Chondrocyte (in vitro differentiated cells): ENCODE data around the gene PAX8. TPM values are rescaled to one million over a fixed set of nuclear protein-coding genes. Genes with fewer than 3 reads are reported as not detected.

Source experiments
- DNase-seq: peaks from one replicate; pipeline ENCODE4 v3.0.0; 2021; ENCODE audit warnings: mixed read lengths, low spot score
- H3K27ac Mint-ChIP-seq: one replicate; pipeline ENCODE4 v1.8.0; 2021; ENCODE audit warnings: mild to moderate bottlenecking, moderate library complexity, mixed read lengths; ENCODE audit not compliant: unreplicated experiment
- H3K27me3 Mint-ChIP-seq: 2 replicates; pipeline ENCODE4 v1.8.0; 2021; ENCODE audit warnings: low read depth, mixed read lengths
- H3K36me3 Mint-ChIP-seq: 2 replicates; pipeline ENCODE4 v1.8.0; 2021; ENCODE audit warnings: low read depth, mixed read lengths
- H3K4me1 Mint-ChIP-seq: 2 replicates; pipeline ENCODE4 v1.8.0; 2021; ENCODE audit warnings: low read depth, mild to moderate bottlenecking, mixed read lengths
- H3K4me3 Mint-ChIP-seq: one replicate; pipeline ENCODE4 v1.8.0; 2021; ENCODE audit warnings: mild to moderate bottlenecking, moderate library complexity, mixed read lengths; ENCODE audit not compliant: unreplicated experiment
- H3K9me3 Mint-ChIP-seq: 2 replicates; pipeline ENCODE4 v1.8.0; 2021; ENCODE audit warnings: low read depth, mixed read lengths
- total RNA-seq: library from RNA; stranded (reverse); gene quantifications from 3 replicates; pipeline ENCODE4 v1.2.1, GENCODE V29; 2021
- TF ChIP-seq, protein P1 (sequence below): fragments of 200-600 bp; sonication (generic); IDR thresholded peaks from 2 replicates; pipeline ENCODE4 v1.5.0; 2021; ENCODE audit warnings: antibody characterized with exemption, mild to moderate bottlenecking, moderate library complexity

Gene PAX8
- total RNA-seq, 1 donor from 2014 or later, result not detected

DNA sequence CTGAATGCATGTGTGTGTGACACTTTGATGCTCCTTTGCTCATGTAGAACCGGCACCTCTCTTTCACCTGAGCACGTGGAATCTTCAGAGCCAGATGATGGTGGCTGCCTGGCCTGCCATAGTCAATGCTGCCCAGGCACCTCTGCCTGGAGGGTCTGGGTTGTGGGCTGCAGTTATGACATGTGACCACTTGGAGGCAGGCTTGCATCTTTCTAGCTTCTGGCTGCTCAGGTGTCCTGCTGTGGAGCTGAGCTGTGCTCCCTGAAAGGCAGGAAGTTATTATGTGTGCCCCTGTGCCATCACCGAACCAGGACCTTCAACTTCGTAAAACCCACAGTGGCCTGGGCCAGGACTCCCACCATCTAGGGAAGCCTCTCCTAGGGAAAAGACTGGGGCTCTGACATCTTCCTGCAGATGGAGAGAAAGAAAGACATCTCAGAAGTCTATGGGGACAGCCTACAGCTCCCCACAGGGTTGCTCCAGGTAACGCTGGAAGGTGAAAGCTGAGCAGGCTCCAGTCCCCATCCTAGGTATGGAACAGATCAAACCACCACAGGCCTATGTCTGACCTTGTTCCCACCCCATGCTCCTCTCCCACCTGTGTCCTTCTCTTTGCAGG, 74.7 kb downstream of the PAX8 start:
- no peaks in the 10 kb centered on the region for H3K9me3 Mint-ChIP-seq
- no peaks in the 10 kb centered on the region for H3K27me3 Mint-ChIP-seq
- H3K27ac Mint-ChIP-seq, result peak overlapping the region; percentile 17
- no peaks in the 10 kb centered on the region for H3K36me3 Mint-ChIP-seq
- TF ChIP-seq, protein P1, sequence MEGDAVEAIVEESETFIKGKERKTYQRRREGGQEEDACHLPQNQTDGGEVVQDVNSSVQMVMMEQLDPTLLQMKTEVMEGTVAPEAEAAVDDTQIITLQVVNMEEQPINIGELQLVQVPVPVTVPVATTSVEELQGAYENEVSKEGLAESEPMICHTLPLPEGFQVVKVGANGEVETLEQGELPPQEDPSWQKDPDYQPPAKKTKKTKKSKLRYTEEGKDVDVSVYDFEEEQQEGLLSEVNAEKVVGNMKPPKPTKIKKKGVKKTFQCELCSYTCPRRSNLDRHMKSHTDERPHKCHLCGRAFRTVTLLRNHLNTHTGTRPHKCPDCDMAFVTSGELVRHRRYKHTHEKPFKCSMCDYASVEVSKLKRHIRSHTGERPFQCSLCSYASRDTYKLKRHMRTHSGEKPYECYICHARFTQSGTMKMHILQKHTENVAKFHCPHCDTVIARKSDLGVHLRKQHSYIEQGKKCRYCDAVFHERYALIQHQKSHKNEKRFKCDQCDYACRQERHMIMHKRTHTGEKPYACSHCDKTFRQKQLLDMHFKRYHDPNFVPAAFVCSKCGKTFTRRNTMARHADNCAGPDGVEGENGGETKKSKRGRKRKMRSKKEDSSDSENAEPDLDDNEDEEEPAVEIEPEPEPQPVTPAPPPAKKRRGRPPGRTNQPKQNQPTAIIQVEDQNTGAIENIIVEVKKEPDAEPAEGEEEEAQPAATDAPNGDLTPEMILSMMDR, result peak; percentile 94
- H3K4me3 Mint-ChIP-seq, result no peak overlapping the region
- no peak for DNase-seq
- H3K4me1 Mint-ChIP-seq, result peaks cover 24% of the 10 kb centered on the region

DNA sequence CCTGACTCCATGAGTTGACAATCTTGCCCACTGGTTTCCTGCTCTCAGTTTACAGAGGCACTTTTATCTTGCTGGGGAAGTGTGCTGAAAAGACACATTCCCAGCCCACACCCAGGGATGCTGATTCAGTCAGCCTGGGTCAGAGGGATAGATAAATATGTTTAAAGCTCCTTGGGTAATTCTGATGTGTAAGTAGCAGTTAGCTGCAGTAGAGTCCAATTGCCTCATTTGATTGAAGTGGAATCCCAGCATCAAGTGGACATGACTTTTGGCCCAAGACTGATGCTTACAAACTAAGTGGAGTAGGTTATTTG, 75.5 kb downstream of the PAX8 start:
- Mint-ChIP-seq H3K4me3 (no peak overlapping the region), H3K27me3 (no peaks in the 10 kb centered on the region), H3K36me3 (no peaks in the 10 kb centered on the region), H3K27ac (no peak overlapping the region), H3K9me3 (no peaks in the 10 kb centered on the region), H3K4me1 (peaks cover 16% of the 10 kb centered on the region)
- DNase-seq, result no peak
- TF ChIP-seq, protein P1, result no peak

DNA sequence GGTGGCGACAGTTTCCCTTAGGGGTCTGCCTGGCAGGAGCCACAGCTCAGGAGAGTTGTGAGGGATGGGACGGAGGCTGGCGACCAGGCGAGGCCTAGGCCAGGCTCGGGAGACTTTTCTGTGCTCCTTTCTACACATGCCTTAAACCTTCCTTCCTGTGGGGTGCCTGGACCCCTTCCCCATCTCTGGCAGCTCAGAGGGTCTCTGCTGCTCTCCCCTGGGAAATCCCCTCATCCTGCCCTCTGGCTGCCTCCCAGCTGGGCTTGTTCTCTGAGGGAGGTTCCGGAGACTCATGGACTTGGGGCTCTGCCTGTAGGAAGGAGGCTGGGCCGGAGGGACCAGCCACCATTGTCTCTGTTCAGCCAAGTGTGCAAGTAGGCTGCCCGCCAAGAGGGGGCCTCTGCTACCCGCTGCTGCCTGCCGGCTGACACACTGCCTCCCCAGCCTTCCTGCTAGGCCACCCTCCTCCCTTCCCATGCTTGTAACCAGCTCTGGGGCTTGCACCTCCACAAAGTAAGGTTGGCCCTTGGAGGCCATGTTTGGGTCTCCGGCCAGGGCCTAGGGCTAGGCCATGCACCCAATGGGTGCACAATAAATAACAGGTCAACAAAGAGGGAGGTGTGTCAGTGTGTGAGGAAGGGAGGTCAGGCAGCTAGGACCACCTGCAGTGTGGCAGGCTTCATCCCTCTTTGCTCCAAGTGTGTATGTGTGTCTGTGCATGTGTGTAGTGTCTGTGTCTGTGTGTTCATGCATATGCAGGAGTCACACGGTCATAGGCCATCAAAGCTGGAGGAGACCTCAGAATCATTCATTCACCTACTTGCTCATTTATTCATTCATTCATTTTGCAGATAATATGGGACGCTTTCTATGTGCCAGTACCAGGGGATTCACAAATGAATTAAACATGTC, 76.2 kb downstream of the PAX8 start:
- Mint-ChIP-seq H3K36me3 (no peaks in the 10 kb centered on the region), H3K27me3 (no peaks in the 10 kb centered on the region), H3K9me3 (no peaks in the 10 kb centered on the region), H3K4me1 (peaks cover 16% of the 10 kb centered on the region), H3K27ac (no peak overlapping the region), H3K4me3 (no peak overlapping the region)
- DNase-seq, result no peak
- TF ChIP-seq, protein P1, result no peak

DNA sequence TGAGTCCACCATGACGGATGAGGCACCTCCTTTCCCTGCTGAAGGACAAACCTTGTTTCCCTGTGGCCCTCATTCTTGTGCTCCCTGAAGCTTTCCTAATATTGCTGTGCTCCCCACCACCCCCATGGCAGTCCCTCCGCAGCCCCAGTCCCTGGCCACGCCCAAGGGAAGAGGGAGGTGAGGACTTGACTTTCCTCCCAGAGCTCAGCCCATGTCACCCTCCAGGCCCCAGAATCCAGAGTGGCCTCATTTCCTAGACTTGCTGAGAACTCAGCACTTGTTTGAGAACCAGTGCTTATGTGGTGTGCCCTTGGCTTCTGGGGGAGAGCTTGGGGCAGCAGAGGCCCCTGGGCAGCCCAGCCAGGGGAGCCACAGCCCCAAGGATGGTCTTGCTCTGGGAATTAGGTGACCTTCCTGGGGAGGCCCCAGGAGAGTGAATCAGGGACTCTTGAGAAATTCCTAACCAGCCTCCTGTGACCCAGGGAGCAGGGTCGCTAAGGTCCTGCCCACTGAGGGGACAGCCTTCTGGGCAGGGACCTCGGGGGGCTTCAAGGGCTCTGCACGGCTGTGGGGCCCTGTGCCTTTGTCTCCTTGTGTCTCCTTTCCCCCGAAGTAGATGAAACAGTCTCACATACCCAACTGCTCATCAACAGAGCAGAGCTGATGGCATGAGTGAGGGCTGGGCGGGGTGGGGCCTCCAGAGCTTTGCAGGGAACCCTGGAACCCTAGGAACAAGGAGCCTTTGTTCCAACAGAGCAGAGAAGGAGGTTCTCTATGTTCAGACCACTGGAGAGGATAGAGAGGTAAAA, 77.0 kb downstream of the PAX8 start:
- Mint-ChIP-seq H3K4me3 (no peak overlapping the region), H3K27me3 (no peaks in the 10 kb centered on the region), H3K36me3 (no peaks in the 10 kb centered on the region), H3K9me3 (no peaks in the 10 kb centered on the region), H3K27ac (no peak overlapping the region), H3K4me1 (peaks cover 16% of the 10 kb centered on the region)
- TF ChIP-seq, protein P1, result no peak
- DNase-seq, result no peak
